Sigmoid colon (tissue), 3 donors: ENCODE results near the gene POU2F3.

Source experiments
- CTCF ChIP-seq, 4 experiments: fragments of 450-650 bp in 3 of 4; fragments of 200-600 bp in 1 of 4; IDR thresholded peaks; one replicate each; pipeline ENCODE4 v1.5.1; 2016 to 2019; ENCODE audit warnings: antibody characterized with exemption in 4 of 4, mild to moderate bottlenecking in 3 of 4, moderate library complexity in 2 of 4
- POLR2A ChIP-seq, 2 donors: fragments of 450-650 bp; IDR thresholded peaks; one replicate each; pipeline ENCODE4 v1.6.1; 2016; ENCODE audit warnings: antibody characterized with exemption in 2 of 2, mild to moderate bottlenecking in 2 of 2, moderate library complexity in 2 of 2

- TF ChIP-seq CTCF (IDR thresholded peaks at IDR 0.05) (no peak), POLR2A (IDR thresholded peaks at IDR 0.05) (no peak)
Observed at GRCh38 chr11:120220747-120221037, 19.2 kb upstream of the POU2F3 start.
